Tibial nerve (tissue), 4 donors: ENCODE data around the gene DRAM1. TPM values are rescaled to one million over a fixed set of nuclear protein-coding genes. Genes with fewer than 3 reads are reported as not detected.

Experiments used
- DNase-seq, 2 donors: peaks; one replicate each; pipeline ENCODE4 v3.0.0-alpha.2; 2019; ENCODE audit warnings: low spot score in 2 of 2
- H3K27ac ChIP-seq, 4 donors: fragments of 200-600 bp; sonication (generic) in 3 of 4; one replicate each; pipeline ENCODE4 v1.5.1; 2017 to 2019; ENCODE audit warnings: mild to moderate bottlenecking in 1 of 4
- H3K27me3 ChIP-seq, 2 donors: fragments of 200-600 bp; sonication (generic) in 1 of 2; one replicate each; pipeline versions ENCODE4 v1.5.1 to v1.6.0; 2017 to 2019
- H3K36me3 ChIP-seq, 3 donors: fragments of 200-600 bp; sonication (generic); one replicate each; pipeline ENCODE4 v1.5.1; 2018 to 2019
- H3K4me1 ChIP-seq, 4 donors: fragments of 200-600 bp; sonication (generic) in 3 of 4; one replicate each; pipeline ENCODE4 v1.5.1; 2017 to 2019
- H3K4me3 ChIP-seq, 4 donors: fragments of 200-600 bp; sonication (generic) in 3 of 4; one replicate each; pipeline ENCODE4 v1.5.1; 2017 to 2019; ENCODE audit warnings: mild to moderate bottlenecking in 1 of 4, moderate library complexity in 1 of 4
- H3K9me3 ChIP-seq, 4 donors: fragments of 200-600 bp; sonication (generic) in 3 of 4; one replicate each; pipeline ENCODE4 v1.5.1; 2017 to 2019
- CTCF ChIP-seq, 5 experiments: fragments of 200-600 bp in 3 of 5; fragments of 450-650 bp in 2 of 5; sonication (generic) in 3 of 5; IDR thresholded peaks; one replicate each; pipeline ENCODE4 v1.5.1; 2016 to 2019; ENCODE audit warnings: antibody characterized with exemption in 5 of 5, mild to moderate bottlenecking in 3 of 5, moderate library complexity in 2 of 5
- EP300 ChIP-seq, 2 donors: sonication (generic); formaldehyde crosslinking; IDR thresholded peaks; one replicate each; pipeline ENCODE4 v1.6.1; 2017; ENCODE audit warnings: antibody characterized with exemption in 2 of 2, mild to moderate bottlenecking in 1 of 2
- POLR2A ChIP-seq, 2 donors: fragments of 450-650 bp; IDR thresholded peaks; one replicate each; pipeline ENCODE4 v1.6.1; 2017; ENCODE audit warnings: antibody characterized with exemption in 2 of 2, mild to moderate bottlenecking in 2 of 2, moderate library complexity in 2 of 2
- WGBS, 2 donors: methylation state at CpG; one replicate each; pipeline ENCODE4 v1.1.5; 2018; 5-methylcytosine and 5-hydroxymethylcytosine counted together
- total RNA-seq, 4 donors: library from RNA; depleted of rRNA; stranded (reverse); fragments of >200 nt; gene quantifications; one replicate each; pipeline ENCODE4 v1.1.0, GENCODE V29; 2016

The DRAM1 gene
- total RNA-seq, 4 donors from 2014 or later = 14.4 to 23.1 (median 17.8) TPM

GRCh38 chr12:101832030-101832429, 45.4 kb upstream of the DRAM1 start:
- DNase-seq = no peak
- Histone ChIP-seq H3K27ac (no peak overlapping the region), H3K36me3 (no peaks in the 10 kb centered on the region), H3K27me3 (no peaks in the 10 kb centered on the region), H3K4me3 (no peak overlapping the region), H3K9me3 (no peaks in the 10 kb centered on the region), H3K4me1 (peaks cover 0 to 27% (median 13%) of the 10 kb centered on the region in 4 donors)
- 63 to 82% methylated on average over 1 of the region's 1 CpG for WGBS, 2 donors
- TF ChIP-seq CTCF (IDR thresholded peaks at IDR 0.05) (no peak), EP300 (IDR thresholded peaks at IDR 0.05) (no peak), POLR2A (IDR thresholded peaks at IDR 0.05) (no peak)

GRCh38 chr12:101838628-101839323, 38.6 kb upstream of the DRAM1 start:
- no peaks in the 10 kb centered on the region for H3K9me3 ChIP-seq
- WGBS, 2 donors = 74 to 85% methylated on average over 3 of the region's 3 CpGs
- no peak overlapping the region for H3K27ac ChIP-seq
- no peaks in the 10 kb centered on the region for H3K27me3 ChIP-seq
- H3K4me1 ChIP-seq = peaks cover 0 to 5% (median 0%) of the 10 kb centered on the region in 4 donors
- H3K4me3 ChIP-seq = no peak overlapping the region
- TF ChIP-seq CTCF (IDR thresholded peaks at IDR 0.05) (no peak), EP300 (IDR thresholded peaks at IDR 0.05) (no peak), POLR2A (IDR thresholded peaks at IDR 0.05) (no peak)
- no peak for DNase-seq
- no peaks in the 10 kb centered on the region for H3K36me3 ChIP-seq

GRCh38 chr12:101839324-101840283, 37.8 kb upstream of the DRAM1 start:
- Histone ChIP-seq H3K36me3 (no peaks in the 10 kb centered on the region), H3K4me3 (no peak overlapping the region), H3K4me1 (peaks cover 0 to 5% (median 0%) of the 10 kb centered on the region in 4 donors), H3K27me3 (no peaks in the 10 kb centered on the region), H3K27ac (no peak overlapping the region), H3K9me3 (no peaks in the 10 kb centered on the region)
- WGBS, 2 donors = 28 to 34% methylated on average over 6 of the region's 6 CpGs
- TF ChIP-seq CTCF (IDR thresholded peaks at IDR 0.05) (peak; percentile 76 to 84 (median 81)), EP300 (IDR thresholded peaks at IDR 0.05) (no peak), POLR2A (IDR thresholded peaks at IDR 0.05) (no peak)
- DNase-seq = peak; percentile 54 to 90

- Histone ChIP-seq H3K9me3 (no peaks in the 10 kb centered on the region), H3K4me3 (no peak overlapping the region), H3K27ac (no peak overlapping the region), H3K36me3 (no peaks in the 10 kb centered on the region), H3K4me1 (peaks cover 0 to 5% (median 0%) of the 10 kb centered on the region in 4 donors), H3K27me3 (no peaks in the 10 kb centered on the region)
- 83 to 89% methylated on average over 4 of the region's 4 CpGs for WGBS, 2 donors
- TF ChIP-seq EP300 (IDR thresholded peaks at IDR 0.05) (no peak), CTCF (IDR thresholded peaks at IDR 0.05) (no peak), POLR2A (IDR thresholded peaks at IDR 0.05) (no peak)
- DNase-seq = no peak
These were observed 36.3 kb upstream of the DRAM1 start for GRCh38 chr12:101841069-101841468.
